NOMO-1 treated with dmso at 0.1 percent for 144 hours (cell line): Measurements from ENCODE around the gene XPR1.

Experiments used
- DNase-seq: peaks from one replicate; lab custom pipeline; 2025; ENCODE audit not compliant: unreplicated experiment; lab: John Stamatoyannopoulos, UW

XPR1 gene

GRCh38 chr1:180884588-180885300, 252.9 kb downstream of the XPR1 start:
- no peak for DNase-seq

DNA sequence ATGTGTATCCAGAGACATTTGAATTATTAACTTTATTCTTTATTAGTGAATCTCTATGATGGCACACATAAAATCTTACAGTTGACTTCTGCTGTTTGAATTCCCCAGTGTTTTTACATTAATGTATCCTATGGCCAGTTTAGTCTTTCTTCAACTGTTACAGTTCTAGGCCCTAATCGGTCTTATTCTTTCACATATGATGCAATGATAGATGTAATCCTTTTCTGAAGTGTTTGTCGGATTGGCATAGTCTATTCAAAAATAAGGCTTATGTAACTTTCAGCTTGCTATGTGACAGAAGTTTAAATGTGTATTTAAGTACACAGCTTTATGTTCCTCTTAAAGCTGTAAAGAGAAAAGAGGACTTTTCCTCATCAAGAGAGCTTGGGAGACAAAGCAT, 254.5 kb downstream of the XPR1 start:
- DNase-seq = no peak

DNA sequence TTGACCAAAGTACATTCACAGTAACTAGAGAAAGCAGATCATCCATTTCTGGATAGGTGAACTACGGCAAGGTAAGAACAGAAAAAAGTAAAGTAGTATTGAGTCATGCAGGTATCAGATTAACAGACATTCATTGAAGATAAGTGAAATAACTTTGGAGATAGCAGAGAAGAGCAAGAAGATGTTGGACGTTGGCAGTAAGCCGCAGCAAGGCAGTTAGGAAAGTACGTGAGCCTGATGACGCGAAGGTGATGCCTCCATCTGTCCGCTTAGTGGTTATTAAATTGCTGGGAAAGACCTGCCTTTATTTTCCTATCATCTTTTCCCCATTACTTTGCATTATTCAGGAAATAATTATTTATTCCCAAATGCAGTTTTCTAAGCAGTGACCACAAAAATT, 256.0 kb downstream of the XPR1 start:
- no peak for DNase-seq

DNA sequence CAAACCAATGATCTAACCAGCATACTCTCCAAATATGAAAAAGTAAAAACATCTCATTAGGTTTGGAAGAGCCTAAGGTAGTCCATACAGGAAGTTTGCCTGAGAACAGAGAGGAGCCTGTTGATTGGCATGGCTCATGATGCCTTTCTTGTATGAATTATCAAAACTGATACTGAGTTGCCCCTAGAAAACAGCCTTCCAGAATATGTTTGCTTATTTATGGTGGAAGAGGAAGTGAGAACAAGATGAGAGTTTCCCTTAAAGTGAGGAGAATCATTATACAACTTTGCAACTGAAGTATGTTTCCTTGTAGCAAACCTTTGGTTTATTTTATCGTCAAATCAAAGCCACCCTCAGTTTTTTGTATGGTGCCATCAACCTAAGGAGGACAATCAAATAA, 257.0 kb downstream of the XPR1 start:
- no peak for DNase-seq

GRCh38 chr1:180889325-180889724, 257.5 kb downstream of the XPR1 start:
- no peak for DNase-seq

DNA sequence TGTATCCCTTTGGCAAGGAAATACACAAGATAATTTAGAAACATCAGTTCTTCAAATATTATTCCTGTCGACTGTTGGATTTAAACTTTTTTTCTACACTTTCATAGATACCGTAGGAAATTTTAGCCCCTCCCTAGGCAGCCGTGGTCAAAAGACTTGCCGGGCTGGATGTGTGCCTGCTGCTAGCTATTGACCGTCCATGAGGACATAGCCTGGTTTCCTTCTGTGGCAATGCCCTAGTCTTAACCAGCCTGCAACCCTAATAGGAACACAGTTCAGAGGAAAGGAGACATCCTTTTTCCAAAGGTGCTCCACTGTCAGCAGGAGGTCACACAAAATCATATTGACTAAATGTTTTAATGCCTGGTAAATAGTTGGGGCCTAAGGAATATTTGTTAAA, 260.4 kb downstream of the XPR1 start:
- DNase-seq = no peak

DNA sequence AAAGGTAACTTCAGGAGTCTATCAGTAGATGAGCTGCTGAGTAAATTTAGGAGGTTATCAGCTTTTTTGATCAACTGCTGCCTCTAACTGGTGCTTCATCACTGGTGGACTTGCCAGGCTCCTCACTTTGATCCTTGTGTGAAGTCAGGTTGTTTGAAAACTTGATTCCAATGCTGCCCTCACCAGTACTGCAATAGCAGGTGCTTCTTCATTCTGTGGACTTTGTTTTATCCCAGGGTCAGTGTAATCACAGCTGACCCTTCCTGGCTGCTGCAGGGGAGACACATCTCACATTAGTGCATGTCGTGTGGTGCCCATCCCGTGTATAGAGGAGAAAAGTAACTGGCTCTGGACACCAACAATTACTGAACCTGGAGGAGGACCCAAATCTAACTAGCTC, 260.9 kb downstream of the XPR1 start:
- no peak for DNase-seq

- DNase-seq = no peak
Measured at GRCh38 chr1:180893614-180894013, 261.8 kb downstream of the XPR1 start.

DNA sequence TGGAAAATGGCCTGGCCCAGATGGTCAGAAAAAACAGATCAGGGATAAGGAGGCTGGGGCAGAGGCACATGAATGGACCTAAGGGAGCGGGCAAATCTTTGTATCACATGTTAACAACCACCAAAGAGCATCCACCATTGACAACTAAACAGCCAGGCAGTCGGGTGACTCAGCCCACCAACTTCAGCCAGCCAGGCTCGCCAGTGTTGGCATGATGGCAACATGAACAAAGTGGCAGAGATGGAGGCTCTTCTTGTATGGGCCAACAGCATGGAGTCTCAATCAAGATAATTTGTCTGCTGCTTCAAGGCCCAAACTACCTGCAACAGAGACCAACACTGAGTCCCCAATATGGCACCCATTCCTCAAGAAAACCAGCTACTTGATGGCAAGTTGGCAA, 264.3 kb downstream of the XPR1 start:
- DNase-seq = no peak

DNA sequence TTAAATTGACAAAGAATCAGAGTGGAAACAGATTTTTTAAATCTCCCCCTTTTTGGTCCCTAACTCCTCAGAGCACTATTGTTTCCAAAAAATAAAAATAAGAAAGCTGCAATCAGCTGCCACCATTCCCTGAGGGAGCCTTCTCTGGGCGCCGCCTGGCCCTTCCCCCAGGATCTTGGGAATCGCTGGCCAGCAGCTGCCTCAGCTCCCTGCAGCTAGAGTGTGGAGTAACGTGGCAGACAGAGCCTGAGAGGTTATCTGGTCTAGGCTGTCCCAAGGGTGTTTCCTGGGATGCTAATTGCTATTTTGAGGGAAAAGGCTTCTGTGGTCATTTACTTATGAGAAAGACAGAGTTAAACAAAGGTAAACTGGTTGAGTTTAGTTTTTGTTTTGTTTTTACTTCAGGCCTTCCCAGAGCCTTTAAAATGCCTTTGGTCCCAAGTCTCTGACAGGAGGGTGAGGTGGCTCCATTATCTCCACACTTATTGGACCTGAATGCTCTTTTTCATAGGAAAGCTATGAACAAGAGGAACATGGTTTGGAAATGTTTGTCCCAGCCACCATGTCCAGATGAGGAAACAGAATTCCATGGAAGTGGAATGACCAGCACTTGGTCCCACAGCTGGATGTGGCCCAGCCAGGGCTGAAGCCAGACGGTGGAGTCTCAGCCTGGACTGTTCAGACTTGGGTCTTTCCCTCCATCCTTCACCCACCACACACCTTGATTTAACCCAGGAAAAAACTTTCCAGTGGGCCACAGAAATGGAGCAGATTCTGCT, 266.8 kb downstream of the XPR1 start:
- DNase-seq = no peak

- DNase-seq = no peak
Measured at GRCh38 chr1:180899262-180899661, 267.4 kb downstream of the XPR1 start.

DNA sequence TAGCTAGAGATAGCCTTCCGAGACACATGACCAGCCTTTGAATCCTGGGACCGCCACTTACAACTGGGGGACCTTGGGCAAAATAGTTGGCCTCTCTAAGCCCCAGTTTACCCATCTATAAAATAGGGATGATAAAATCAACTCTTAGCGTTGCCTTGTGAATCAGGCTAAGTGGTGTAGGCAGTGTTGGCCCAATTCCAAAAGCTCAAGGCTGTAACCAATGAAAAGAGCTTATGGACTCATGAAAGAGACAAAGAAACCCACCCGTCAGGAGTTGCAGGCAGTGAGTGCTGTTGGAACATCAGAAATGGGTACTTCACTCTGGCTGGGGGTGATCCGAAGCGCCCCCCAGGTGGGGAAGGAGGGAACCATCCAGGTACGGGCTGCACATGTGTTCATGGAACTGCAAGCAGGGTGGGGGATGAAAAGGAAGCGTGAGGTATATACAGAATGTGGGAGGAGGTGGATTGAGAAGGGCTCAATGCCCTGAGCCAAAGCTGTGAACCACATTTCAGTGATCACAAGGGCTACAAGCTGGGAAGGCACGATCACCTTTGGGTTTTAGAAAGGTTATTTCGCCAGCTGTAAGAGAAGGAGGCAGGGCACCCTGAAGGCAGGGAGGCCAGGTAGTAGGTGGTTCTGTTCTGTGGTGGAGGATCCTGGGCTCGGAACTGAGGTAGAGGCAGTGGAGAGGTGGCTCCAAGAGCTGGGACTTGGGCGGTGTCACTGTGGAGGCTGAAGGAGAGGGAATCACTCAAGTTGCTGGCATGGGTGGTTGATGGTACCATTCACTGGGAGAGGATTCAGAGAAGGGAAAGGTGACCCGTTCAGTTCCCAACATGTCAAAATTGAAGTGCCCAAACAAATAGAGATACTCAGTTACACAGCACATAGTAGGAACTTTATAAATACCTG, 269.5 kb downstream of the XPR1 start:
- no peak for DNase-seq

- DNase-seq = no peak
Measured at GRCh38 chr1:180902541-180902940, 270.7 kb downstream of the XPR1 start.

DNA sequence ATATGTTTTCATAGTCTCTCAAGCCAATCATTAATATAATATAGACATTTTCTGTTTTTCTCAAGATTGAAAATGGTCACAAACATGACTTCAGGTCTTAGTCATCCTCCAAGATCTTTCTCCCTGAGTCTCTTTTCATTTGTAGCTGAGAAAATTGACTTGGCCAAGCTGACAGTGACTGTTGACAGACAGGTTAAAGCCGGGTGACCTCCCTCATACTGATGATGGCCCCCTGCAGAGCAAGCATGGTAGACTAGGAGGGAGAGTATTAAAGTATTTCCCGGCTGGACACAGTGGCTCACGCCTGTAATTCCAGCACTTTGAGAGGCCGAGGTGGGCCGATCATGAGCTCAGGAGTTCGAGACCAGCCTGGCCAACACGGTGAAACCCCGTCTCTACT, 274.1 kb downstream of the XPR1 start:
- no peak for DNase-seq

- DNase-seq = no peak
Measured at GRCh38 chr1:180906511-180906910, 274.7 kb downstream of the XPR1 start.

DNA sequence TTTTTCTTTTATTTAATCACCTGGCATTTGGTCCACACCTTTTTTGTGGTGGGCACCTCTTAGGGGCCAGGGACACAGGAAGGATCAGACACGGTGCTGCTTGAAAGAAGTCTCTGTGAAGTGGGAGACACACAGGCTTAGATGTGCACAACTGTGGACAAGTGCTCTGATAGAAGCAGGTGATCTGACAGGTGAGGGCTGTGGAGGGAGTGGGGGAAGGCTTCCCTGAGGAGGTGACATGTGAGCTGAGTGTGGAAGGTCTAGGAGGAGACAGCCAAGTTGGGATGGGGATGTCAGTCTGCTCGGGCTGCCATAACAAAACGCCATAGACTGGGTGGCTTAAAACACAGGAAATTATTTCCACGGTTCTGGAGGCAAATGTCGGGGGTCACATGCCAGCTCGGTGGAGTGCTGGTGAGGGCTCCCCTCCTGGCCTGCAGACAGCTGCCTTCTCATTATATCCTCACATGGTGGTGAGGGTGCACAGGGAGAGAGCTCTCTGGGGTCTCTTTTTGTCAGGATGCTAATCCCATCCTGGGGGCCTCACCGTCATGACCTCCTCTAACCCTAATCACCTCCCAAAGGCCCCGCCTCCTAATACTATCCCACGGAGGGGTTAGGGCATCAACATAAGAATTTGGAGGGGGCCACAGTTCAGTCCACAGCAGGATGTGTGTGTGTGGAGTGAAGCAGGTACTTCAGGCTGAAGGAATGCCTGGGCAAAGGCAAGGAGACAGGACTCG, 275.7 kb downstream of the XPR1 start:
- DNase-seq = no peak

DNA sequence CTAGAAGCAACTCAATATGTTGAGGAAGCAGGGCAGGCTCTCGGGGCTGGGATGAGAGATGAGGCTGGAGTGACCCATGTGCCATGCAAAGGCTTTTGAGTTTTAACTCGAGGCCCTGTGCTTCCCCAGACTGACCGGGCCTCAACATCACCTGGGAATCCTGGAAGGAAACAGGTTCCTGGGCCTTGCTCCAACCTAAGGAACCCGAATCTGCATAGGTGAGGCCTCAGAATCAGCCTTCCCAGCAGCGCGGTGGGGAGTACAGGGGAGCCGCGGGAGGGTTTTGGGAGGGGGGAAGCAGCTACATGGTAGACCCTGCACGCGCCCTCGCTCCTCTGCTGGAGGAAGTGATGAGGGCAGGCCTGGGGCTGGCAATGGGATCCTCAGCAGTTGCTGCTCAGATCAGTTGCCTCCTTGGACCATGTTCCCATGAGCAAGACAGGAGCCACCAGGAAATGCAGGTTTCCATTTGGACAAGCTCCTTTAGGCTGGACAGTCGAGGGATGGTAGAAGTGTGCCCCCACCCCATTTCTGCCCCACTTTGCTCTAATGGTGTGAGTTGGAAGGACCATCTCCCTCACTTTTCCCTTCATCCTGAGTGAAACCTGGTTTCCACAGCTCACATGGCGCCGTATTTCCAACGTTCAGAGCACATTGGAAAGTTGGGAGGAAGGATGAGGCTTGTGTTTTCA, 276.4 kb downstream of the XPR1 start:
- DNase-seq = no peak

GRCh38 chr1:180909005-180909414, 277.2 kb downstream of the XPR1 start:
- DNase-seq = no peak

- DNase-seq = no peak
Measured at GRCh38 chr1:180909462-180909976, 277.7 kb downstream of the XPR1 start.

DNA sequence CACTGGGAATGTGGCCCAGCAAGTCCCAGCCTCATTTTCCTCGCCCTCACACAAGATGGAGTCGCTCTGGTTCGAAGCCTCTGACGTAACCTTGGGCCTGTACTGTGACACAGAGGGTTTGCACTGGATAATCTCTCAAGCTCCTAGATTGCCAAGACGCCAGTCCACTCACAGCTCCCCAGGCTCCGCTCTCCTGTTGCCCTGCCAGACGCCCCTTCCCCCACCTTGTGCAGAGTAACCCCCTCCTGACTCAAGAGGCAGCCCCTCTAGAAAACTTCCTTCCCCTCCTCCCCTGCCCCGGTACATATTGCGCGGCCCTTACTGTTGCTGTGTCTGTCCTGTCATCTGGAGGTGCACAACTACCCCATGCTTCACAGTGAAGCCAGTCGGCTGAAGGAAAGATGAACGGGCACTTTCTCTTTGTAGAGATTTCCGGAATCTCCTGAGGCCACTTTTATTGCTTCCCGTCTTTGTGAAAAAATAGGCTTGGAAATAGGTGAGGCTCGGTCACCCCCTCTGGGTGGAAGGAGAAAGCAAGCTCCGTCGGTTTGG, 279.9 kb downstream of the XPR1 start:
- no peak for DNase-seq
